Loucy (cell line): ENCODE results near the gene TSEN2.

ENCODE experiments used
- H2AFZ ChIP-seq: fragments of 200-600 bp; sonication (generic); 2 replicates; pipeline ENCODE4 v1.6.0; 2016; ENCODE audit warnings: antibody characterized with exemption, mild to moderate bottlenecking, low read length, moderate library complexity
- H3F3A ChIP-seq: fragments of 200-600 bp; 2 replicates; pipeline ENCODE4 v1.6.0; 2016; ENCODE audit warnings: antibody characterized with exemption, low read depth, mild to moderate bottlenecking
- H3K27me3 ChIP-seq: fragments of 200-600 bp; sonication (generic); 2 replicates; pipeline ENCODE4 v1.6.1; 2014; ENCODE audit warnings: low read length, mild to moderate bottlenecking; ENCODE audit not compliant: insufficient read depth, poor library complexity, severe bottlenecking
- H3K36me3 ChIP-seq: fragments of 200-600 bp; sonication (generic); 2 replicates; pipeline ENCODE4 v1.6.1; 2016; ENCODE audit warnings: low read length; ENCODE audit not compliant: insufficient read depth
- H3K4me1 ChIP-seq: fragments of 200-600 bp; sonication (generic); 2 replicates; pipeline ENCODE4 v1.5.1; 2014; ENCODE audit warnings: low read length, mild to moderate bottlenecking; ENCODE audit not compliant: insufficient read depth, poor library complexity, severe bottlenecking
- H3K4me2 ChIP-seq: fragments of 200-600 bp; sonication (generic); 2 replicates; pipeline ENCODE4 v1.6.0; 2014; ENCODE audit warnings: antibody characterized with exemption, low read length, low read depth, mild to moderate bottlenecking; ENCODE audit not compliant: poor library complexity, severe bottlenecking
- H3K4me3 ChIP-seq: fragments of 200-600 bp; sonication (generic); 2 replicates; pipeline ENCODE4 v1.5.1; 2014; ENCODE audit warnings: low read length, mild to moderate bottlenecking, mixed read lengths; ENCODE audit not compliant: poor library complexity, severe bottlenecking
- H3K79me2 ChIP-seq: fragments of 200-600 bp; sonication (generic); 2 replicates; pipeline ENCODE4 v1.6.1; 2014; ENCODE audit warnings: low read length; ENCODE audit not compliant: insufficient read depth
- H3K9ac ChIP-seq: fragments of 200-600 bp; sonication (generic); 2 replicates; pipeline ENCODE4 v1.6.0; 2014; ENCODE audit warnings: mild to moderate bottlenecking, low read depth, low read length, moderate library complexity; ENCODE audit not compliant: poor library complexity, severe bottlenecking
- H3K9me2 ChIP-seq: fragments of 200-600 bp; sonication (generic); replicated peaks from 2 replicates; pipeline ENCODE4 v1.6.1; 2016; ENCODE audit warnings: low read depth, low read length, mixed read lengths
- H3K9me3 ChIP-seq: fragments of 200-600 bp; sonication (generic); 2 replicates; pipeline ENCODE4 v1.6.1; 2014; ENCODE audit warnings: mild to moderate bottlenecking, antibody characterized with exemption, low read length, low read depth; ENCODE audit not compliant: insufficient read depth
- H4K20me1 ChIP-seq: fragments of 200-600 bp; sonication (generic); 2 replicates; pipeline ENCODE4 v1.6.0; 2014; ENCODE audit warnings: antibody characterized with exemption, low read length, mild to moderate bottlenecking; ENCODE audit not compliant: insufficient read depth, poor library complexity, severe bottlenecking
- EZH2phosphoT487 ChIP-seq: fragments of 200-600 bp; IDR thresholded peaks from 2 replicates; pipeline ENCODE4 v1.6.1; 2018; ENCODE audit warnings: antibody characterized with exemption, mild to moderate bottlenecking, moderate library complexity, borderline replicate concordance
- TF ChIP-seq, protein P1 (sequence below): fragments of 200-600 bp; sonication (generic); conservative IDR thresholded peaks from 2 replicates; pipeline ENCODE4 v1.5.1; 2014; ENCODE audit warnings: mild to moderate bottlenecking, antibody characterized with exemption, low read length

The TSEN2 gene

DNA sequence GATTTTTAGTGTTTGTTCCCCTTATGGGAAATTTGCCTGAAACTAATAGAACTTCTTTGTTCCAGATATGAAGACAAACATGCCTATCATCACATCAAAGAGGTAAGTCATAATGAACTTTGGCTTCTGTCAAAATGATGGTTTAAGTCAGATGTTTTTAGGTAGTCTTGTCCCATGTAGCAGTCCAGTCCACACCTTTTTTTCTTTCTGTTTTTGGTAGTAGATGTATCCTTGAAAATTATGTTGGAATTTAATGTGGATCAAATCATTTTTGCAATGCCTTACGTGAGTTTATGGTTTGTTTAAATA is 12.1 kb downstream of the TSEN2 start:
- no peaks in the 10 kb centered on the region for H3K9me2 ChIP-seq
- no peaks in the 10 kb centered on the region for H3K4me1 ChIP-seq
- no peaks in the 10 kb centered on the region for H3K36me3 ChIP-seq
- H4K20me1 ChIP-seq, result no peaks in the 10 kb centered on the region
- no peaks in the 10 kb centered on the region for H3K79me2 ChIP-seq
- H3F3A ChIP-seq, result no peaks in the 10 kb centered on the region; the same call in 1 of the 2 replicates
- H3K27me3 ChIP-seq, result no peaks in the 10 kb centered on the region
- H3K4me3 ChIP-seq, result no peak overlapping the region
- no peaks in the 10 kb centered on the region for H3K9me3 ChIP-seq
- no peak for TF ChIP-seq EZH2phosphoT487
- TF ChIP-seq, protein P1, sequence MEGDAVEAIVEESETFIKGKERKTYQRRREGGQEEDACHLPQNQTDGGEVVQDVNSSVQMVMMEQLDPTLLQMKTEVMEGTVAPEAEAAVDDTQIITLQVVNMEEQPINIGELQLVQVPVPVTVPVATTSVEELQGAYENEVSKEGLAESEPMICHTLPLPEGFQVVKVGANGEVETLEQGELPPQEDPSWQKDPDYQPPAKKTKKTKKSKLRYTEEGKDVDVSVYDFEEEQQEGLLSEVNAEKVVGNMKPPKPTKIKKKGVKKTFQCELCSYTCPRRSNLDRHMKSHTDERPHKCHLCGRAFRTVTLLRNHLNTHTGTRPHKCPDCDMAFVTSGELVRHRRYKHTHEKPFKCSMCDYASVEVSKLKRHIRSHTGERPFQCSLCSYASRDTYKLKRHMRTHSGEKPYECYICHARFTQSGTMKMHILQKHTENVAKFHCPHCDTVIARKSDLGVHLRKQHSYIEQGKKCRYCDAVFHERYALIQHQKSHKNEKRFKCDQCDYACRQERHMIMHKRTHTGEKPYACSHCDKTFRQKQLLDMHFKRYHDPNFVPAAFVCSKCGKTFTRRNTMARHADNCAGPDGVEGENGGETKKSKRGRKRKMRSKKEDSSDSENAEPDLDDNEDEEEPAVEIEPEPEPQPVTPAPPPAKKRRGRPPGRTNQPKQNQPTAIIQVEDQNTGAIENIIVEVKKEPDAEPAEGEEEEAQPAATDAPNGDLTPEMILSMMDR, result no peak
- H2AFZ ChIP-seq, result no peak overlapping the region
- no peak overlapping the region for H3K4me2 ChIP-seq
- no peak overlapping the region for H3K9ac ChIP-seq

- Histone ChIP-seq H3K36me3 (peaks cover 12% of the 10 kb centered on the region; the same call in 1 of the 2 replicates), H3K79me2 (no peaks in the 10 kb centered on the region), H3K9ac (no peak overlapping the region), H3K27me3 (no peaks in the 10 kb centered on the region), H3K4me2 (no peak overlapping the region), H4K20me1 (no peaks in the 10 kb centered on the region), H3K9me3 (no peaks in the 10 kb centered on the region), H3K4me3 (no peak overlapping the region), H3F3A (no peaks in the 10 kb centered on the region), H3K4me1 (no peaks in the 10 kb centered on the region), H3K9me2 (no peaks in the 10 kb centered on the region), H2AFZ (no peak overlapping the region)
- TF ChIP-seq EZH2phosphoT487, result no peak
- TF ChIP-seq, protein P1, result no peak
Measured at GRCh38 chr3:12499474-12499873, 15.2 kb downstream of the TSEN2 start.

GRCh38 chr3:12501360-12502020 is 17.2 kb downstream of the TSEN2 start:
- Histone ChIP-seq H3K79me2 (no peaks in the 10 kb centered on the region), H3K27me3 (no peaks in the 10 kb centered on the region), H3K9me2 (no peaks in the 10 kb centered on the region), H2AFZ (no peak overlapping the region), H4K20me1 (no peaks in the 10 kb centered on the region), H3K9me3 (no peaks in the 10 kb centered on the region), H3K36me3 (peaks cover 12% of the 10 kb centered on the region; the same call in 1 of the 2 replicates), H3K4me3 (no peak overlapping the region), H3K4me1 (no peaks in the 10 kb centered on the region), H3K9ac (no peak overlapping the region), H3F3A (no peaks in the 10 kb centered on the region), H3K4me2 (no peak overlapping the region)
- TF ChIP-seq EZH2phosphoT487, result no peak
- TF ChIP-seq, protein P1, result no peak
